22Rv1 (cell line): ENCODE results near the gene LRP5.

Experiments
- CTCF ChIP-seq: fragments of 450-650 bp; IDR thresholded peaks from 2 replicates; pipeline ENCODE4 v1.5.1; 2017; ENCODE audit warnings: mild to moderate bottlenecking
- ZFX ChIP-seq: fragments of 450-650 bp; IDR thresholded peaks from 2 replicates; pipeline ENCODE4 v1.6.1; 2017; ENCODE audit warnings: antibody characterized with exemption, borderline replicate concordance

GRCh38 chr11:68353118-68353517, 40.7 kb downstream of the LRP5 start:
- no peak for TF ChIP-seq CTCF
- no peak for TF ChIP-seq ZFX
